ENCODE measurements around the gene RAD51B. TPM values are rescaled to one million over a fixed set of nuclear protein-coding genes. Genes with fewer than 3 reads are reported as not detected.

RAD51B gene
- total and polyA plus RNA-seq, 9 of the 15 experiments (the other 6 are each of a cell fraction or from before 2014, with no cell fraction given), result 8.5 to 17.3 (median 11.3) TPM

DNA sequence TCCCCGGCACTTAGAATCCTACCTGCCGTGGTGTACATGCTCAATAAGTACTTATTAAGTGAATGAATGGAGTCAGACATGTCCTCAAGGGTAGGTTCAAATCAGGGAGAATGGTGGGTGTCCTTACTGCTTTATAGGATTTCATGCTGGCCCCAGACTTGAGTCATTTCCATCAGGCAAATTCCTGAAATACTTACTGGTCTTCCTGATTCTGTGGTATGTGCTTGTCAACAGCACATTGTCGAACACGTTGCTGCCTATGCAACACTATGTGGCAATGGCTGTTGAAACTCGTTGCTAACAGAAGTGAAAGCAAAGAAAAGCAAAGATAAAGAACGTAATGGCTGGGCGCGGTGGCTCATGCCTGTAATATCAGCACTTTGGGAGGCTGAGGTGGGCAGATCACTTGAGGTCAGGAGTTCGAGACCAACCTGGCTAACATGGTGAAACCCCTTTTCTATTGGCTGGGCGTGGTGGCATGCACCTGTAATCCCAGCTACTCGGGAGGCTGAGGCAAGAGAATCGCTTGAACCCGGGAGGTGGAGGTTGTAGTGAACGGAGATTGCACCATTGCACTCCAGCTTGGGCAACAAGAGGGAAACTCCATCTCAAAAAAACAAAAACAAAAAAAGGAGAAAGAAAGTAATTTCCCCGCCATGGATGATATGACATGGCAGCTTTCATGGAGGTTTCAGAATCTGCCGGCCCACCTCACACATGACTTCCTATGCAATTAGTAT is 758.4 kb downstream of the RAD51B start:
- H3K27me3 ChIP-seq (ENCODE audit: control insufficient read depth in 2 of 2, insufficient read depth in 2 of 2, low read length in 2 of 2), result no peaks in the 10 kb centered on the region
- H3K4me1 ChIP-seq (replicated peaks in 1 of 2; ENCODE audit: control insufficient read depth in 2 of 2, insufficient read depth in 2 of 2, low read length in 2 of 2), result no peaks in the 10 kb centered on the region; a peak in 1 of 5 replicates
- WGBS (ENCODE audit: insufficient coverage, low coverage, missing lambda C conversion rate), result 52% methylated on average over 12 of the region's 16 CpGs
- in situ Hi-C loops (cut with MboI) (no loop called here), intact Hi-C loops (cut with micrococcal nuclease) (no loop called here)
- DNase-seq (ENCODE audit: extremely low read depth in 1 of 4, low spot score in 3 of 4) (no peak), FAIRE-seq (no peak), ATAC-seq (no peak)
- H3K4me3 ChIP-seq, result no peak overlapping the region
- no peaks in the 10 kb centered on the region for H3K79me2 ChIP-seq (ENCODE audit: control insufficient read depth, insufficient read depth, low read length)
- ChIA-PET CTCF (ENCODE audit: low intra/inter-chr PET ratio) (no interaction called here), POLR2A (interaction anchor here (0.6 kb wide), 1 partner anchor 195 kb away, joined by 4 read pairs; no protein-coding TSS in a partner anchor)
- no peaks in the 10 kb centered on the region for H4K20me1 ChIP-seq (replicated peaks; ENCODE audit: control insufficient read depth, insufficient read depth, low read length)
- H3K4me2 ChIP-seq (ENCODE audit: insufficient read depth, low read length), result no peak overlapping the region
- TF ChIP-seq CEBPG (CRISPR knock-in tag; IDR thresholded peaks at IDR 0.05) (no peak), CEBPG (tag; conservative IDR thresholded peaks at IDR 0.05 in 1 of 2, IDR thresholded peaks at IDR 0.05 in 1 of 2) (peak; percentile 39 to 45; a peak in 2 of 4 replicates), SMARCE1 (IDR thresholded peaks at IDR 0.05) (no peak)
- no peaks in the 10 kb centered on the region for H3K9me3 ChIP-seq (replicated peaks; ENCODE audit: control insufficient read depth, insufficient read depth, low read depth, low read length)
- no peak overlapping the region for H3K27ac ChIP-seq (ENCODE audit: extremely low read depth, low read depth, low read length)
- no peak overlapping the region for H3K9ac ChIP-seq (ENCODE audit: insufficient read depth in 1 of 2, low read depth in 2 of 2, low read length in 2 of 2)
- H2AFZ ChIP-seq (ENCODE audit: low read depth, low read length), result no peak overlapping the region
- no peaks in the 10 kb centered on the region for H3K36me3 ChIP-seq (ENCODE audit: control insufficient read depth, insufficient read depth, low read length)
- H3K9me1 ChIP-seq (ENCODE audit: control insufficient read depth, insufficient read depth, low read length), result no peaks in the 10 kb centered on the region
- BruUV-seq (replicated peaks), result no TSS peak

DNA sequence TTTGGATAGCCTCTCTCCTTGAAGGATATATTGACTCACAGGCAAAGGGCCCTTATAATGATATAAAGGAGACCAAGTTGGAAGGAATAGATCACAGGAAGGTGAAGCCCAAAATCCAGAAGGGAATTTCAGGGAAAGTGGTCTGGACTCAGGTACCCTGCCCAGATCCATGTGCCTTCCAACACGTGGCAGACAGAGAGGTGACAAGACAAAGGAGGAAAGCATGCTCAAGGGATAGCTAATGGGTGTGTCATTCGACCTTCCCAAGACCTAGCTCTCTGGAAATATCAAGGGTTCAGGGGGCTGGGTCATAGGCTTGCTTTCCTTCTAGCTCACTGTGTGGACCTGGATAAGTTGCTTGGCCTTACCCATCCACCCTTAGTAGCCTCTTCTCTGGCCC is 759.0 kb downstream of the RAD51B start:
- Histone ChIP-seq H3K4me3 (no peak overlapping the region), H4K20me1 (replicated peaks; ENCODE audit: control insufficient read depth, insufficient read depth, low read length) (no peaks in the 10 kb centered on the region), H3K36me3 (ENCODE audit: control insufficient read depth, insufficient read depth, low read length) (no peaks in the 10 kb centered on the region), H3K4me1 (replicated peaks in 1 of 2; ENCODE audit: control insufficient read depth in 2 of 2, insufficient read depth in 2 of 2, low read length in 2 of 2) (no peaks in the 10 kb centered on the region; a peak in 1 of 5 replicates), H2AFZ (ENCODE audit: low read depth, low read length) (no peak overlapping the region), H3K9me1 (ENCODE audit: control insufficient read depth, insufficient read depth, low read length) (no peaks in the 10 kb centered on the region), H3K27ac (ENCODE audit: extremely low read depth, low read depth, low read length) (no peak overlapping the region), H3K4me2 (ENCODE audit: insufficient read depth, low read length) (no peak overlapping the region), H3K9me3 (replicated peaks; ENCODE audit: control insufficient read depth, insufficient read depth, low read depth, low read length) (no peaks in the 10 kb centered on the region), H3K27me3 (ENCODE audit: control insufficient read depth in 2 of 2, insufficient read depth in 2 of 2, low read length in 2 of 2) (no peaks in the 10 kb centered on the region), H3K9ac (ENCODE audit: insufficient read depth in 1 of 2, low read depth in 2 of 2, low read length in 2 of 2) (no peak overlapping the region; a peak in 1 of 4 replicates), H3K79me2 (ENCODE audit: control insufficient read depth, insufficient read depth, low read length) (no peaks in the 10 kb centered on the region)
- TF ChIP-seq, protein P1, sequence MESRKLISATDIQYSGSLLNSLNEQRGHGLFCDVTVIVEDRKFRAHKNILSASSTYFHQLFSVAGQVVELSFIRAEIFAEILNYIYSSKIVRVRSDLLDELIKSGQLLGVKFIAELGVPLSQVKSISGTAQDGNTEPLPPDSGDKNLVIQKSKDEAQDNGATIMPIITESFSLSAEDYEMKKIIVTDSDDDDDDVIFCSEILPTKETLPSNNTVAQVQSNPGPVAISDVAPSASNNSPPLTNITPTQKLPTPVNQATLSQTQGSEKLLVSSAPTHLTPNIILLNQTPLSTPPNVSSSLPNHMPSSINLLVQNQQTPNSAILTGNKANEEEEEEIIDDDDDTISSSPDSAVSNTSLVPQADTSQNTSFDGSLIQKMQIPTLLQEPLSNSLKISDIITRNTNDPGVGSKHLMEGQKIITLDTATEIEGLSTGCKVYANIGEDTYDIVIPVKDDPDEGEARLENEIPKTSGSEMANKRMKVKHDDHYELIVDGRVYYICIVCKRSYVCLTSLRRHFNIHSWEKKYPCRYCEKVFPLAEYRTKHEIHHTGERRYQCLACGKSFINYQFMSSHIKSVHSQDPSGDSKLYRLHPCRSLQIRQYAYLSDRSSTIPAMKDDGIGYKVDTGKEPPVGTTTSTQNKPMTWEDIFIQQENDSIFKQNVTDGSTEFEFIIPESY (CRISPR knock-in tag; IDR thresholded peaks at IDR 0.05), result no peak
- TF ChIP-seq BMI1 (IDR thresholded peaks at IDR 0.05; ENCODE audit: low read length), result no peak
- FAIRE-seq (no peak), DNase-seq (ENCODE audit: extremely low read depth in 1 of 4, low spot score in 3 of 4) (no peak), ATAC-seq (no peak)
- in situ Hi-C loops (cut with MboI), result no loop called here
- ChIA-PET CTCF (ENCODE audit: low intra/inter-chr PET ratio) (no interaction called here), POLR2A (interaction anchor here (0.6 kb wide), 1 partner anchor 194 kb away, joined by 4 read pairs; no protein-coding TSS in a partner anchor)
- intact Hi-C loops (cut with micrococcal nuclease), result no loop called here
- BruUV-seq (replicated peaks), result no TSS peak
- WGBS (ENCODE audit: insufficient coverage, low coverage, missing lambda C conversion rate), result 0% methylated on average over 2 of the region's 2 CpGs

Data from K562 (cell line).